ENCODE data around the gene TM9SF1. TPM values are rescaled to one million over a fixed set of nuclear protein-coding genes. Genes with fewer than 3 reads are reported as not detected.

The TM9SF1 gene
- total and polyA plus RNA-seq, 9 of the 15 experiments (the other 6 are each of a cell fraction or from before 2014, with no cell fraction given), result 5.3 to 20.3 (median 11.8) TPM

GRCh38 chr14:24243336-24243836 lies 48.1 kb upstream of the TM9SF1 start (continued):
- TF ChIP-seq ATF3 (IDR thresholded peaks at IDR 0.05) (peak; percentile 67; the same call in 1 of the 2 replicates), ATF3 (CRISPR knock-in tag; conservative IDR thresholded peaks at IDR 0.05) (no peak), TRIM25 (IDR thresholded peaks at IDR 0.05; ENCODE audit: borderline replicate concordance) (no peak)

DNA sequence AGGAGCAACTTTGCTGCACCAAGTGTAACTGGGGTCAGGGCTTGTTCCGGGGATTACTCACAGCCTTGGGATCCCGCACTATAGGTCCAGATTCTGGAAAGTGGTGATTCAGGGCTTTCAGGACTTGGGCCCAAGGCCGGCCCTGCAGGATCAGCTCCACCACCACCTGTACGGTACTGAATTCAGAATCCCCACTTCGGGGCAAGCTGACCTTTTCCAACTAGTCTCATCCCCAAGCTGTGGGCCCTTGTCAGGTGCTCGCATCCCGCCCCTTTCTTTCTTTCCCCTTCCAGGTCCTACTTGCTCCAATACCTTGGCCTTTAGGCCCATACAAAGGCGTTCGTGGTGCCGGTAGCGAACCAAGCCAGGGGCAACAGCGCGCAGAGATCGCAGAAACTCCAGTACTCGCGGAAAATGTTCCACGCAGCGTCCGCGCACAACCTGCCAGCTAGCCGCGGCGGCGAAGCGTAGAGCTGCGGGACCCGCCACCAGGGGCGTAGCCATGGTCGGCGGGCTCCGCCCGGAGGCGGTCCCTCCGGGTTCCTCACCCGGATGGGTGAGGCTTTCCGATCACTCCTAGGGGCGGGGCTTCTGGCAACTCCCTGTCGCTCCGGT lies 46.7 kb upstream of the TM9SF1 start:
- Histone ChIP-seq H3K36me3 (ENCODE audit: control insufficient read depth, insufficient read depth, low read length) (peaks cover 42% of the 10 kb centered on the region), H3K4me3 (peak overlapping the region; percentile 59), H3K27ac (ENCODE audit: extremely low read depth, low read depth, low read length) (peak overlapping the region; percentile 98), H2AFZ (ENCODE audit: low read depth, low read length) (peak overlapping the region; percentile 84), H3K4me1 (replicated peaks in 1 of 2; ENCODE audit: control insufficient read depth in 2 of 2, insufficient read depth in 2 of 2, low read length in 2 of 2) (peaks cover 13 to 15% of the 10 kb centered on the region in 2 experiments; a peak in 4 of 5 replicates), H3K79me2 (ENCODE audit: control insufficient read depth, insufficient read depth, low read length) (peaks cover 10% of the 10 kb centered on the region; the same call in 2 of the 3 replicates), H3K9ac (ENCODE audit: insufficient read depth in 1 of 2, low read depth in 2 of 2, low read length in 2 of 2) (peak overlapping the region; percentile 77 to 95), H3K9me3 (replicated peaks; ENCODE audit: control insufficient read depth, insufficient read depth, low read depth, low read length) (no peaks in the 10 kb centered on the region), H3K9me1 (ENCODE audit: control insufficient read depth, insufficient read depth, low read length) (no peaks in the 10 kb centered on the region), H3K4me2 (ENCODE audit: insufficient read depth, low read length) (peak overlapping the region; percentile 88), H3K27me3 (ENCODE audit: control insufficient read depth in 2 of 2, insufficient read depth in 2 of 2, low read length in 2 of 2) (no peaks in the 10 kb centered on the region), H4K20me1 (replicated peaks; ENCODE audit: control insufficient read depth, insufficient read depth, low read length) (no peaks in the 10 kb centered on the region; the same call in 1 of the 2 replicates)
- FAIRE-seq (no peak), DNase-seq (ENCODE audit: extremely low read depth in 1 of 4, low spot score in 3 of 4) (peak; percentile 92 to 95 (median 92)), ATAC-seq (peak; percentile 94)
- ChIA-PET POLR2A (interaction anchor here (1.0 to 1.9 kb wide), 17 partner anchors 11 to 190 kb away, joined by 3 to 18 read pairs (median 6); partner anchors contain the start of genes CHMP4A, CIDEB, DCAF11 and DHRS1), CTCF (ENCODE audit: low intra/inter-chr PET ratio) (interaction anchor here (0.9 to 3.0 kb wide), 3 partner anchors 29 to 66 kb away, joined by 3 to 41 read pairs (median 5); partner anchors contain the start of gene CIDEB)
- intact Hi-C loops (cut with micrococcal nuclease), result loop anchor here (2.0 kb wide), 2 partner anchors 29 to 189 kb away; partner anchors contain the start of gene RABGGTA
- in situ Hi-C loops (cut with MboI), result loop anchor here (5.0 to 10.0 kb wide), 2 partner anchors 55 to 193 kb away; partner anchors contain the start of genes DHRS1 and NOP9
- TSS peak; percentile 59 for BruUV-seq (replicated peaks)
- WGBS (ENCODE audit: insufficient coverage, low coverage, missing lambda C conversion rate), result 4% methylated on average over 26 of the region's 39 CpGs
- TF ChIP-seq CBFA2T2 (conservative IDR thresholded peaks at IDR 0.05) (no peak), CBFB (CRISPR knock-in tag; IDR thresholded peaks at IDR 0.05) (no peak), ZFX (CRISPR knock-in tag; IDR thresholded peaks at IDR 0.05) (0 out of 2 replicates have a peak, but pooled peaks have one; percentile 27), ZNF184 (CRISPR knock-in tag; IDR thresholded peaks at IDR 0.05) (no peak), PML (IDR thresholded peaks at IDR 0.05; ENCODE audit: low read length) (peak; percentile 8; the same call in 1 of the 2 replicates), ZNF764 (CRISPR knock-in tag; IDR thresholded peaks at IDR 0.05; ENCODE audit: low read depth) (no peak), SPI1 (IDR thresholded peaks at IDR 0.05; ENCODE audit: borderline replicate concordance, low read depth, low read length) (0 out of 2 replicates have a peak, but pooled peaks have one; percentile 5), CAMTA2 (CRISPR knock-in tag; conservative IDR thresholded peaks at IDR 0.05) (no peak), NFIC (IDR thresholded peaks at IDR 0.05) (peak; percentile 92), KDM4B (IDR thresholded peaks at IDR 0.05; ENCODE audit: borderline replicate concordance in 2 of 2, low read depth in 1 of 2) (no peak), RBBP5 (IDR thresholded peaks at IDR 0.05; ENCODE audit: borderline replicate concordance, insufficient read depth, low read length, poor library complexity, severe bottlenecking) (peak; percentile 66)
- TF ChIP-seq, protein P1, sequence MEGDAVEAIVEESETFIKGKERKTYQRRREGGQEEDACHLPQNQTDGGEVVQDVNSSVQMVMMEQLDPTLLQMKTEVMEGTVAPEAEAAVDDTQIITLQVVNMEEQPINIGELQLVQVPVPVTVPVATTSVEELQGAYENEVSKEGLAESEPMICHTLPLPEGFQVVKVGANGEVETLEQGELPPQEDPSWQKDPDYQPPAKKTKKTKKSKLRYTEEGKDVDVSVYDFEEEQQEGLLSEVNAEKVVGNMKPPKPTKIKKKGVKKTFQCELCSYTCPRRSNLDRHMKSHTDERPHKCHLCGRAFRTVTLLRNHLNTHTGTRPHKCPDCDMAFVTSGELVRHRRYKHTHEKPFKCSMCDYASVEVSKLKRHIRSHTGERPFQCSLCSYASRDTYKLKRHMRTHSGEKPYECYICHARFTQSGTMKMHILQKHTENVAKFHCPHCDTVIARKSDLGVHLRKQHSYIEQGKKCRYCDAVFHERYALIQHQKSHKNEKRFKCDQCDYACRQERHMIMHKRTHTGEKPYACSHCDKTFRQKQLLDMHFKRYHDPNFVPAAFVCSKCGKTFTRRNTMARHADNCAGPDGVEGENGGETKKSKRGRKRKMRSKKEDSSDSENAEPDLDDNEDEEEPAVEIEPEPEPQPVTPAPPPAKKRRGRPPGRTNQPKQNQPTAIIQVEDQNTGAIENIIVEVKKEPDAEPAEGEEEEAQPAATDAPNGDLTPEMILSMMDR (IDR thresholded peaks at IDR 0.05 in 2 of 3, conservative IDR thresholded peaks at IDR 0.05 in 1 of 3; ENCODE audit: insufficient read depth in 2 of 3, low read depth in 1 of 3, low read length in 3 of 3), result peak; percentile 13 to 49 (median 42); a peak in 2 of 6 replicates
